ENCODE data around the gene FRMD6.

- TF ChIP-seq CTCF (IDR thresholded peaks at IDR 0.05) (no peak), POLR2A (IDR thresholded peaks at IDR 0.05) (no peak)
Observed at GRCh38 chr14:51604073-51604472, 47.6 kb upstream of the FRMD6 start.

All from thyroid gland (tissue), 4 donors.